Activated CD4-positive, alpha-beta memory T cell treated with anti-CD3 and anti-CD28 coated beads for 36 hours (primary cell): ENCODE measurements around the gene CFL1. TPM values are rescaled to one million over a fixed set of nuclear protein-coding genes. Genes with fewer than 3 reads are reported as not detected.

Experiments
- CTCF ChIA-PET: fragments of 350-600 bp; sonication (Branson Sonifier 250); formaldehyde crosslinking; loops from one replicate; lab custom pipeline; 2021; ENCODE audit warnings: antibody characterized with exemption, inconsistent platforms; lab: Charles Lee
- POLR2A ChIA-PET: fragments of 350-600 bp; sonication (Branson Sonifier 250); formaldehyde crosslinking; loops from one replicate; lab custom pipeline; 2021; ENCODE audit warnings: antibody characterized with exemption; lab: Charles Lee
- DNase-seq: peaks from one replicate; pipeline ENCODE4 v3.0.0-alpha.2; 2020
- H3K27ac Mint-ChIP-seq: one replicate; pipeline ENCODE4 v1.8.0; 2021; ENCODE audit warnings: mixed read lengths
- H3K27me3 Mint-ChIP-seq: one replicate; pipeline ENCODE4 v1.8.0; 2021; ENCODE audit warnings: mixed read lengths
- H3K36me3 Mint-ChIP-seq: one replicate; pipeline ENCODE4 v1.8.0; 2021; ENCODE audit warnings: mixed read lengths
- H3K4me1 Mint-ChIP-seq: one replicate; pipeline ENCODE4 v1.8.0; 2021; ENCODE audit warnings: low read depth, mixed read lengths
- H3K4me3 Mint-ChIP-seq: one replicate; pipeline ENCODE4 v1.8.0; 2021; ENCODE audit warnings: mild to moderate bottlenecking, mixed read lengths
- H3K9me3 Mint-ChIP-seq: one replicate; pipeline ENCODE4 v1.8.0; 2021; ENCODE audit warnings: mixed read lengths
- intact Hi-C: fragments of 100-400 bp; cut with micrococcal nuclease; formaldehyde crosslinking; loops from one replicate; pipeline ENCODE4 v1.15.1; 2023
- total RNA-seq, 2 experiments: library from RNA; stranded (reverse); gene quantifications; one replicate each; pipeline ENCODE4 v1.2.3, GENCODE V29; 2021

Gene CFL1
- total RNA-seq, 2 experiments from 2014 or later = 1,166 to 1,191 TPM

DNA sequence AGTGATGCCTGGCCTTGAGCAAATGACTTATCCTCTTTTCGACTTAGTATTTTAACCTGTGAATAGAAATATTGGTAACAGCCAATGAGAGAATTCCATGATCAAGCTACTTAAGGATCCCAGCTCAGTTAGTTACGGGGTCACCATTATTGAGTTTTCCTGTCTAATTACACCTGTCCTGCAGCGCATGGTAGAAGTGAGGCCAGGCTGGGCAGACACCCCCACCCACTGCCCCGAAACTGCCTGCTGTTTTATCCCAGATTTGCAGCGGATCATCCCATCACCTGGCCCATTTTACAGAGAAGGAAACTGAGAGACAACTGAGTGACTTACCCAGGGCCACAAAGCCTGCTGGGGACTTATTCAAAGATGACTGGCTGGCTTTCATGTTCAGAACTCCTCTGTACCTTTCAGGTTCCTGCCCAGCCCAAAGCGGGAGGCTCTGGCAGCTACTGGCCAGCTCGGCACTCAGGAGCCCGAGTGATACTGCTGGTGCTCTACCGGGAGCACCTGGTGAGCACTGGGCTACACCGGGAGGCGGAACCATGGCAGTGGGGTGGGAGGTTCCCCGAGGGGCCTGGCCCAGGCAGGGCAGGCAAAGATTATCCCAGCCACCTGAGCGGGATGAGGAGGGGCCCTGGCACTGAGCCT is 3.7 kb upstream of the CFL1 start:
- Mint-ChIP-seq H3K9me3 (no peaks in the 10 kb centered on the region), H3K36me3 (peaks cover 40% of the 10 kb centered on the region), H3K27ac (peak overlapping the region; percentile 99), H3K4me3 (peak overlapping the region; percentile 98), H3K4me1 (peaks cover 22% of the 10 kb centered on the region), H3K27me3 (no peaks in the 10 kb centered on the region)
- POLR2A ChIA-PET = interaction anchor here (0.8 to 5.0 kb wide), 8 partner anchors 9 to 199 kb away, joined by 3 to 95 read pairs (median 6); partner anchors contain the start of genes BANF1, CCDC85B, FIBP and RELA
- CTCF ChIA-PET = interaction anchor here (1.0 to 10.5 kb wide), 7 partner anchors 8 to 183 kb away, joined by 5 to 277 read pairs (median 11); partner anchors contain the start of genes CCDC85B, CTSW and FIBP
- intact Hi-C loops = no loop called here
- DNase-seq = no peak

GRCh38 chr11:65861165-65861505 is 3.2 kb upstream of the CFL1 start:
- DNase-seq = no peak
- CTCF ChIA-PET = interaction anchor here (0.6 to 10.5 kb wide), 10 partner anchors 8 to 422 kb away, joined by 3 to 277 read pairs (median 16); partner anchors contain the start of genes CCDC85B, CTSW, FIBP and KAT5
- peaks cover 44% of the 10 kb centered on the region for H3K36me3 Mint-ChIP-seq
- H3K4me1 Mint-ChIP-seq = peaks cover 27% of the 10 kb centered on the region
- POLR2A ChIA-PET = interaction anchor here (0.8 to 5.0 kb wide), 9 partner anchors 9 to 198 kb away, joined by 3 to 95 read pairs (median 3); partner anchors contain the start of genes BANF1, CCDC85B, FIBP and RELA
- H3K27me3 Mint-ChIP-seq = no peaks in the 10 kb centered on the region
- peak overlapping the region; percentile 99 for H3K27ac Mint-ChIP-seq
- intact Hi-C loops = no loop called here
- no peaks in the 10 kb centered on the region for H3K9me3 Mint-ChIP-seq
- peak overlapping the region; percentile 98 for H3K4me3 Mint-ChIP-seq

- H3K36me3 Mint-ChIP-seq = peaks cover 50% of the 10 kb centered on the region
- H3K9me3 Mint-ChIP-seq = no peaks in the 10 kb centered on the region
- DNase-seq = peak; percentile 97
- peak within 1 kb of the TSS; percentile 98 for H3K4me3 Mint-ChIP-seq
- intact Hi-C loops = loop anchor here (1.0 kb wide), 2 partner anchors 40 to 101 kb away; partner anchors contain the start of genes FOSL1 and SART1
- ChIA-PET POLR2A (interaction anchor here (0.8 to 5.0 kb wide), 19 partner anchors 10 to 258 kb away, joined by 3 to 95 read pairs (median 4); partner anchors contain the start of genes BANF1, CCDC85B, FIBP and RELA), CTCF (interaction anchor here (0.6 to 10.5 kb wide), 40 partner anchors 8 to 422 kb away, joined by 3 to 277 read pairs (median 6); partner anchors contain the start of genes AP5B1, BANF1, CCDC85B and CTSW)
- no peaks in the 10 kb centered on the region for H3K27me3 Mint-ChIP-seq
- H3K27ac Mint-ChIP-seq = peak within 1 kb of the TSS; percentile 99
- H3K4me1 Mint-ChIP-seq = peaks cover 33% of the 10 kb centered on the region
Observed at GRCh38 chr11:65860278-65861164, 2.5 kb upstream of the CFL1 start, which contains the start of gene MUS81. MUS81 (plus strand) TSS chr11:65860433; CDS start chr11:65860754, 321 bp downstream.

GRCh38 chr11:65859812-65860277 is 1.9 kb upstream of the CFL1 start:
- Mint-ChIP-seq H3K4me1 (peaks cover 38% of the 10 kb centered on the region), H3K27ac (peak overlapping the region; percentile 99), H3K9me3 (no peaks in the 10 kb centered on the region), H3K4me3 (peak overlapping the region; percentile 98), H3K27me3 (no peaks in the 10 kb centered on the region), H3K36me3 (peaks cover 50% of the 10 kb centered on the region)
- POLR2A ChIA-PET = interaction anchor here (0.7 to 5.0 kb wide), 19 partner anchors 10 to 290 kb away, joined by 3 to 95 read pairs (median 7); partner anchors contain the start of genes CCDC85B, FIBP, PCNX3 and RELA
- intact Hi-C loops = loop anchor here (1.0 to 2.0 kb wide), 8 partner anchors 13 to 478 kb away; partner anchors contain the start of genes EFEMP2, FOSL1, KAT5 and RAB1B
- no peak for DNase-seq
- CTCF ChIA-PET = interaction anchor here (0.6 to 10.5 kb wide), 38 partner anchors 8 to 284 kb away, joined by 3 to 277 read pairs (median 5); partner anchors contain the start of genes AP5B1, BANF1, CCDC85B and CTSW

- ChIA-PET POLR2A (interaction anchor here (0.7 to 5.0 kb wide), 20 partner anchors 9 to 348 kb away, joined by 3 to 95 read pairs (median 7); partner anchors contain the start of genes CCDC85B, FIBP, KAT5 and PCNX3), CTCF (interaction anchor here (0.6 to 10.5 kb wide), 34 partner anchors 8 to 524 kb away, joined by 3 to 277 read pairs (median 6); partner anchors contain the start of genes AP5B1, BANF1, CCDC85B and CTSW)
- peak overlapping the region; percentile 98 for H3K4me3 Mint-ChIP-seq
- H3K4me1 Mint-ChIP-seq = peaks cover 43% of the 10 kb centered on the region
- intact Hi-C loops = loop anchor here (1.0 to 2.0 kb wide), 6 partner anchors 14 to 477 kb away; partner anchors contain the start of genes EFEMP2, KAT5, RAB1B and SLC25A45
- no peaks in the 10 kb centered on the region for H3K9me3 Mint-ChIP-seq
- DNase-seq = peak; percentile 99
- H3K36me3 Mint-ChIP-seq = peaks cover 54% of the 10 kb centered on the region
- peak overlapping the region; percentile 99 for H3K27ac Mint-ChIP-seq
- H3K27me3 Mint-ChIP-seq = no peaks in the 10 kb centered on the region
Observed at GRCh38 chr11:65859095-65859811, 1.3 kb upstream of the CFL1 start.

DNA sequence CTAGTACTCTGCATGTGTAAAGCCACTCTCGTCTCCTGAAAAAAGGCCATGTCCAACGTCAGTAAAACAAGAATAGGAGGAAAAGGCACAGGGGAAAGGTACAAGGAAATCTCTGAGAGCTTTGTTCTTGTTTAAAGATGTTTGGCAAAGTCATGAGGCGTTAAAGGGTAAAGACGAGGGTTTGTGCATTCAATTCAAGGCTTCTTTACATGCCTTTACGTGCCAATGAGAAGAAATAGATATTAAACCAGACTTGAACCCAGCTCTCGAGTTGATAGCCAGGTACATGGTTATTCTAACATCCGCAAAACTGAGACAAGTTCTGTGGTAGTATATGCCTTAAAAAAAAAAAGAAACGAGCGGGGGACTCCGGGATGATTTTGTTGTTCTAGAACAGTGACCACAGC is 704 bp upstream of the CFL1 start:
- intact Hi-C loops = loop anchor here (1.0 to 2.0 kb wide), 10 partner anchors 14 to 476 kb away; partner anchors contain the start of genes BANF1, C11orf68, DRAP1 and EFEMP2
- no peak for DNase-seq
- peak overlapping the region; percentile 99 for H3K27ac Mint-ChIP-seq
- ChIA-PET POLR2A (interaction anchor here (0.7 to 5.0 kb wide), 13 partner anchors 12 to 348 kb away, joined by 3 to 95 read pairs (median 7); partner anchors contain the start of genes CCDC85B, FIBP, KAT5 and PCNX3), CTCF (interaction anchor here (1.2 to 10.5 kb wide), 11 partner anchors 7 to 164 kb away, joined by 3 to 277 read pairs (median 22); partner anchors contain the start of genes AP5B1, BANF1, CCDC85B and CTSW)
- peak overlapping the region; percentile 98 for H3K4me3 Mint-ChIP-seq
- H3K36me3 Mint-ChIP-seq = peaks cover 56% of the 10 kb centered on the region
- no peaks in the 10 kb centered on the region for H3K27me3 Mint-ChIP-seq
- no peaks in the 10 kb centered on the region for H3K9me3 Mint-ChIP-seq
- peaks cover 48% of the 10 kb centered on the region for H3K4me1 Mint-ChIP-seq

DNA sequence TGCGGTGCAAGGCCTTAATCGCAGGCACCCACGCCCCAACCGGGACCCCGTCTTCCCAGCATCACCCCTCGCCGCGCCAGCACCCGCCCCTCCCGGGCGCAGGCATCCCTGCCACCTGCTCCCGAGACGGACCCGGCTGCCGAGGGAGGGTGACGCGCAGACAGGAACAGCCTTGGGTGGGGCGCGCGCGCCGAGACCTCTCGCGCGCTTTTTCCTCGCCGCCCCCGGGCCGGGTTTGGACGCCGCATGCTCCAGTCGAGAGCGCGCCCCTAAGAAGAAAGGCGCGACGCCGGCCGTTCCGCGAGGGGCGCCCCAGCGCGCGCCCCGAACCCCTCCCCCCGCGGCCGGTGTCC is 504 bp downstream of the CFL1 start:
- no peaks in the 10 kb centered on the region for H3K27me3 Mint-ChIP-seq
- DNase-seq = peak; percentile 70
- peak overlapping the region; percentile 88 for H3K4me3 Mint-ChIP-seq
- POLR2A ChIA-PET = interaction anchor here (2.0 to 5.0 kb wide), 5 partner anchors 13 to 243 kb away, joined by 7 to 95 read pairs (median 17); partner anchors contain the start of genes CCDC85B, FIBP and PCNX3
- CTCF ChIA-PET = interaction anchor here (1.2 to 10.5 kb wide), 3 partner anchors 30 to 145 kb away, joined by 3 to 277 read pairs (median 33); partner anchors contain the start of genes AP5B1, BANF1, CCDC85B and EIF1AD
- no peaks in the 10 kb centered on the region for H3K9me3 Mint-ChIP-seq
- peaks cover 56% of the 10 kb centered on the region for H3K36me3 Mint-ChIP-seq
- peak overlapping the region; percentile 82 for H3K27ac Mint-ChIP-seq
- H3K4me1 Mint-ChIP-seq = peaks cover 46% of the 10 kb centered on the region
- intact Hi-C loops = no loop called here

- peaks cover 60% of the 10 kb centered on the region for H3K36me3 Mint-ChIP-seq
- no peaks in the 10 kb centered on the region for H3K27me3 Mint-ChIP-seq
Observed at GRCh38 chr11:65856689-65857499, 1.1 kb downstream of the CFL1 start.

DNA sequence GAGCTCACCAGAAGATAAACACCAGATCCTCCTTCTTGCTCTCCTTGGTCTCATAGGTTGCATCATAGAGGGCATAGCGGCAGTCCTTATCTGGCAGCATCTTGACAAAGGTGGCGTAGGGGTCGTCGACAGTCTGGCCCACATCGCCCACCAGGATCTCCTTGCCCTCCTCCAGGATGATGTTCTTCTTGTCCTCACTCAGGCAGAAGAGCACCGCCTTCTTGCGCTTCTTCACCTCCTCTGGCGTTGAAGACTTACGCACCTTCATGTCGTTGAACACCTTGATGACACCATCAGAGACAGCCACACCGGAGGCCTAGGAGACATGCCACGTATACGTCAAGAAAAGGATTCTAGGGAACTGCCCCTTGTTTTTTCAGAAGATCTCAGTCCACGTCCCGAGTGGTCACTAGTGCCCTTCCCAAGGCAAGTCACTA is 2.0 kb downstream of the CFL1 start:
- POLR2A ChIA-PET = no interaction called here
- CTCF ChIA-PET = interaction anchor here (10.5 kb wide), 1 partner anchor 32 kb away, joined by 277 read pairs; the partner anchor contains the start of genes CCDC85B and FIBP

More at GRCh38 chr11:65856689-65857499, 1.1 kb downstream of the CFL1 start:
- Mint-ChIP-seq H3K9me3 (peaks cover 4% of the 10 kb centered on the region), H3K4me3 (peak overlapping the region; percentile 88), H3K27ac (peak overlapping the region; percentile 82), H3K4me1 (peaks cover 41% of the 10 kb centered on the region)
- CTCF ChIA-PET = interaction anchor here (4.4 to 10.5 kb wide), 2 partner anchors 31 to 77 kb away, joined by 33 to 277 read pairs; partner anchors contain the start of genes AP5B1, CCDC85B and FIBP
- POLR2A ChIA-PET = interaction anchor here (5.0 kb wide), 1 partner anchor 34 kb away, joined by 95 read pairs; the partner anchor contains the start of genes CCDC85B and FIBP
- DNase-seq = peak; percentile 89
- intact Hi-C loops = no loop called here

More for the DNA sequence above, 2.0 kb downstream of the CFL1 start:
- Mint-ChIP-seq H3K9me3 (peaks cover 10% of the 10 kb centered on the region), H3K27ac (peak overlapping the region; percentile 82), H3K36me3 (peaks cover 62% of the 10 kb centered on the region), H3K4me3 (peak overlapping the region; percentile 88), H3K4me1 (peaks cover 33% of the 10 kb centered on the region), H3K27me3 (no peaks in the 10 kb centered on the region)
- DNase-seq = no peak
- intact Hi-C loops = no loop called here
